Activated T-cell treated with anti-CD3 and anti-CD28 coated beads for 4 hours (primary cell): Measurements from ENCODE around the gene IGFBP6.
A peak's percentile ranks its signal among the peaks of the same experiment; 100 is the strongest.
"Not testable (repeated sequence)": the region's sequence is repeated elsewhere in the genome, so short reads cannot be mapped to it uniquely, and the experiment has no call there.

Experiments
- DNase-seq: peaks from one replicate; pipeline ENCODE4 v3.0.0-alpha.2; 2020

The IGFBP6 gene

GRCh38 chr12:53071591-53072551 is 25.6 kb upstream of the IGFBP6 start:
- no peak for DNase-seq

- no peak for DNase-seq
Observed at GRCh38 chr12:53073881-53074280, 23.6 kb upstream of the IGFBP6 start.

- no peak for DNase-seq
Observed at GRCh38 chr12:53074283-53074998, 23.0 kb upstream of the IGFBP6 start.

- no peak for DNase-seq
Observed at GRCh38 chr12:53074999-53075370, 22.5 kb upstream of the IGFBP6 start.

GRCh38 chr12:53076461-53076860 is 21.0 kb upstream of the IGFBP6 start:
- DNase-seq = no peak

- DNase-seq = no peak
Observed at GRCh38 chr12:53077030-53077429, 20.4 kb upstream of the IGFBP6 start.

- no peak for DNase-seq
Observed at GRCh38 chr12:53078425-53079225, 18.8 kb upstream of the IGFBP6 start.

DNA sequence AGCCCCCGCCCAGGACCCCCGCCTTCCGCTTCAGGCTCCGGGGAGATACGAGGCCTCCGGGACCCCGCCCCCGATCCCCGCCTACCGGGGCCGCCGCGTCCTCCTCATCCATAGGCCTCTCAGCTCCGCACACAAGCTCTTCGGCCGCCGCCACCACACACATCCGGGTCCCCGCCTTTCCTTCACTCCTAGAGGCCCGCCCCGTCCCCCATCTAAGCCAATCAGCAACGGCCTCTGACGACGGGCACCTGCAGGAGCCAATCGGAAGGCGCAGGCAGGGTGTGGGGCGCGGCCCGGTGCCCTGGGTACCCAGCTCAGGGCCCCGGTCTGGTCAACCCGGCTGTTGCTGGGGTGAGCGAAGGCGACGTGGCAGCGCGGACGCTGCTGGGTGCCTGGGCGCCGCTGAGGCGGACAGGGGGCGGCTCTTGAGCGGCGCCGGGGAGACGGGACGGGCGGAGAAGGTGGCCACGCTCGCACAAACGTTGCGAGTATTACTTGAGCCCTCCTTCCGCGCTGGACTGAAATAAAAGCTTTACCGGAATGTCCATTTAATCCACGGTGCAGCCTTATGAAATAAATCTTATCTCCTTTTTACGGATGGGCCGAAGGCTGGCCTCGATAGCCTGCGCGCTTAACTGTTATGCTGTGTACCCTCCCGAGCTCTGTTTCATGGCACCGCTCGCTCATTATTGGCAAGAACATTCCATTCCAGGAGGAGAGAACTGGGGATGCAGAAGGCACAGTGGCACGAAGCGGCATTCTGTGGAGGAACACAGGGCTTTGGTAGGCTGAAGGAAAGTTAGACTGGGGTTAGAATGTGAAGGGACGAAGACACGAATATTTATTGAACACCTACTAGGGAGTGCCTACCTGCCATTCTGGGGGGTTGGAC is 18.0 kb upstream of the IGFBP6 start, which contains the start of gene SPRYD3:
Gene SPRYD3, minus strand, starts transcription at position 165 of the 892 bp plus-strand sequence. Its CDS starts 57 bp downstream, at position 108.
- peak; percentile 97 for DNase-seq

DNA sequence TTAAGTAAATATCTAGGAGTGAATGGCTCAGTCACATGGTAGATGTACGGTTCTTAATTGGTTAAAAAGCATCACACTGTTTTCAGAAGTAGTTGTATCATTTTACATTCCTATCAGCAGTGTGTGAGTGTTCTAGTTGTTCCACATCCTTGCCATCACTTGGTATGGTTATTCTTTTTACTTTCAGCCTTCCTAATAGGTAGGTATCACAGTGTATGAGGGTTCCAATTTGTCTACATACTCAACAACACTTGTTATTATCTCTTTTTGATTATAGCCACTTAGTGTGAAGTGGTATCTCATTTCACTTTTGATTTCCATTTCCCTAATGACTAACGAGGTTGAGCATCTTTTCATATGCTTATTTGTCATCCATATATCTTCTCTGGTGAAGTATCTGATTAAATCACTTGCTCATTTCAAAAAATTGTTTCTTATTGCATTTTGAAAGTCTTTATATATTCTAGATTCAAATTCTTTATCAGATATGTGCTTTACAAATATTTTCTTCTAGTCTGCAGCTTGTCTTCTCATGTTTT is 14.8 kb upstream of the IGFBP6 start:
- no peak for DNase-seq

DNA sequence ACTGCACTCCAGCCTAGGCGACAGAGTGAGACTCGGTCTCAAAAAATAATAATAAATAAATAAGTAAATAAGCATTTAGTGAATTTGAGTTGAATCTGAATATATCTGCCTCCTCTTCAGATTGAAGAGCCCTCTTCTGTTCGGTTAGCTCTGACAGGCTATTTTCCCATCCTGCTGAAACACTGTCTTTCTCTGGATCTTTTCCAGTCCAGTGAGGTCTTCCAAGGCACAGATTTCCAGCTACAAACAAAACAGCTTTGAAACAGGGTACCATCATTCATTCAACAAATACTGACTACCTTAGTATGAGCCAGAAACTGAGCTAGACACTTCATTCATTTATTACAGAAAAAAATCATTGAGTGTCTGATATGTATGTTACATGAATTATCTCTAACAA is 11.1 kb upstream of the IGFBP6 start:
- no peak for DNase-seq

- no peak for DNase-seq
Observed at GRCh38 chr12:53090105-53090504, 7.4 kb upstream of the IGFBP6 start.

DNA sequence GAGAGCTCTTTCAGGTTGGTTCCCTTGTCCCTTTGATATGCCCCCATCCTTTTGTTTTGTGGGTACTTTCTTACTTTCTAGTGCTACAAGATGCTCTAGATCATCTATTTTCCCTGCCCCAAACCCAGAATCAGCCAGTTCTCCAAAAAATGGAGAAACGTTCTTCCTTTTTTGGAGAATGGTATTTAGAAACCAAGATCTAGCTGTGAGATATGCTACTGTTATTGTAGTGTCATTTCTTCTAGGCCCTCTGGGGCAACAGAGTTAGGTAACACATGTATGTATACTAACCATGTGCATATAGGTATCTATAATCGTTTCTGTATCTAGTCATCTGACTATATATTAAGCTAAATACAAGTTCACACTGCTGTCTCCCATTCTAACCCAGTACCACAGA is 6.9 kb upstream of the IGFBP6 start:
- DNase-seq = no peak

DNA sequence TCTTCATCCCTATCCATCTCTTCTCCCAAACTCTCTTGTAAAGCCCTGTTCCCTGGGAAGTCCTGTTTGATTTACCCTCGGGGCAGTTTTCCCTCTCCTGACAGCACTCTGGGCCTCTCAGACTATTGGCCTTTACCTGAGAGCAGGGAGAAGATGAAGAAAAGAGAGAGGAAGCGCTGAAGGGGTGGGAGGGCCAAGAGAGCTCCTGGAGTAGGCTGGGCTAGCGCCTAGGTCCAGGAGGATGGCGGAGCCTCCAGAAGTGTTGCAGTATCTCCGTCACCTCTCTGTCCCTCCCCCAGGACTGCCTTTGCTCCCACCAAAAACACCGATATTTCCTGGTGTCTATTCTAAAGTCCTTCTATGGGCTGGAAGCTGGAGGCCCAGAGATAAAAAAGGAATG is 5.7 kb upstream of the IGFBP6 start:
- DNase-seq = no peak

GRCh38 chr12:53093777-53094393 is 3.6 kb upstream of the IGFBP6 start:
- DNase-seq = no peak

DNA sequence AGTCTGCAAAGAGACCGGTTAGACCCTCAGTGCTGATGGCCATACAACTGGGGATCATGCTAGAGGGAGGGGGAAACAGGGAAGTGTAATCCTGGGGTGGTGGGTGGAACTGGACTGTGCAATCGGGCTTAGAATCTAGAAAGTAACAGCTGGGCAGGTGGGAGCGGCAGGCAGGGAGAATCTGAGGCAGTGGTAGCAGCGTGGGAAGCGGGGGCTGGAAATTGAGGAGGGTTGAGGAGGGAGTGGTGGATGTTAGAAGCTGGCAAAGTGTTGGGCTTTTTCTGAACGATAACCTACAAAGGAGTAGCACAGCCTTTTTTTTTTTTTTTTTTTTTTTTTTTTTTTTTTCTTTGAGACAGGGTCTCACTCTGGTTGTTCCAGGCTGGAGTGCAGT is 3.1 kb upstream of the IGFBP6 start:
- no peak for DNase-seq

DNA sequence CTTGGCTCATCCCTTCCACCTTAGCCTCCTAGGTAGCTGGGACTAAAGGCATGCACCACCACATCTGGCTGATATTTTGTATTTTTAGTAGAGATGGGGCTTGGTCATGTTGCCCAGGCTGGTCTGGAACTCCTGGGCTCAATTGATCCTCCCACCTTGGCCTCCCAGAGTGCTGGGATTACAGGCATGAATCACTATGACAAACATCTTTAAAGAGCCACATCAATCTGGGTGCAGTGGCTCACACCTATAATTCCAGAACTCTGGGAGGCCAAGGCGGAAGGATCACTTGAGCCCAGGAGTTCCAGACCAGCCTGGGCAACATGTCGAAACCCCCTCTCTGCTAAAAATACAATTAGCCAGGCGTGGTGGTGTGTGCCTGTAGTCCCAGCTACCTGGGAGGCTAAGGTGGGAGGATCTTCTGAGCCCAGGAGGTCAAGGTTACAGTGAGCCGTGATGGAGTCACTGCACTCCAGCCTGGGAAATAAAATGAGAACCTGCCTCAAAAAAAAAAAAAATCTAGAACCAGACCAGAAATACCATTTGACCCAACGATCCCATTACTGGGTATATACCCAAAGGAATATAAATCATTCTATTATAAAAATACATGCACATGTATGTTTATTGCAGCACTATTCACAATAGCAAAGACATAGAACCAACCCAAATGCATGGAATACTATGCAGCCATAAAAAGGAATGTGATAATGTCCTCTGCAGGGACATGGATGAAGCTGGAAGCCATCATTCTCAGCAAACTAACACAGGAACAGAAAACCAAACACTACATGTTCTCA is 2.5 kb upstream of the IGFBP6 start:
- not testable (repeated sequence) for DNase-seq

DNA sequence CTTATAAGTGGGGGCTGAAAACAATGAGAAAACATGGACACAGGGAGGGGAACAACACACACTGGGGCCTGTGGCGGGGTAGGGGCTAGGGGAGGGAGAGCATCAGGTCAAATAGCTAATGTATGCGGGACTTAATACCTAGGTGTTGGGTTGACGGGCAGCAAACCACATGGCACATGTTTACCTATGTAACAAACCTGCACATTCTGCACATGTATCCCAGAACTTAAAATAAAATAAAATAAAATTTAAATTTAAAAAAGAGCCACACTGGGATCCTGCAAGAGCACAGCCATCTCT is 1.9 kb upstream of the IGFBP6 start:
- not testable (repeated sequence) for DNase-seq

DNA sequence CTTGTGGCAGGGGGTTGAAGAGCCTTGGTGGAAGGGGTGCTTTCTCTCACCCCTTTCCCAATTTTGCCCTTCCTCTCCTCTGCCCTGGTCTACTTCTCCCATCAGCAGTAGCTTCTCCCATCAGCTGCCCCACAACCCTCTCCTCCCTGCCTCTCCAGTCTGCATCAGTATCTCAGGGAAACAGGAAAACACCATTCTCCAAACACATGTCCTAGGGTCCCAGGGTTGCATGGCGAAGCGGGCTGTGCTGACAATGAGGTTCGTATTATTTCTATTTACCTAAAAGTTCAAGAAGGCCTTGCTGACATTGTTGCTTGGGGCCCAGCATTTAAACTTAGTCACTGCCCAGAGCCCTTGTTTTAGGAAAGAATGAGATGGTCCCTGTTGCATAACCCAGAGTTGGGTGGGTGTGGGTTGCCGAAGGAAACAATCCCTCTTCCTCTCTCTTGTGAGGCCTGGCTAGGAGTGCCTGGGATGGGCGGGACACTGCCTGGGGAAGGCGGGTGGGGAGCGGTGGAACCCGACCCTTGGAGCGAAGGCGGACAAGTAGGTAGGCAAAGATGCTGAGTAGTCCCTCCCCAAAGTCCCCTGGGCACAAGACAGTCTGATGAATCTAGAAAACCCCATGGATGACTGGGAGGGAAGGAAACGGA is 1.3 kb upstream of the IGFBP6 start:
- no peak for DNase-seq

- DNase-seq = no peak
Observed at GRCh38 chr12:53096759-53097158, 708 bp upstream of the IGFBP6 start.

DNA sequence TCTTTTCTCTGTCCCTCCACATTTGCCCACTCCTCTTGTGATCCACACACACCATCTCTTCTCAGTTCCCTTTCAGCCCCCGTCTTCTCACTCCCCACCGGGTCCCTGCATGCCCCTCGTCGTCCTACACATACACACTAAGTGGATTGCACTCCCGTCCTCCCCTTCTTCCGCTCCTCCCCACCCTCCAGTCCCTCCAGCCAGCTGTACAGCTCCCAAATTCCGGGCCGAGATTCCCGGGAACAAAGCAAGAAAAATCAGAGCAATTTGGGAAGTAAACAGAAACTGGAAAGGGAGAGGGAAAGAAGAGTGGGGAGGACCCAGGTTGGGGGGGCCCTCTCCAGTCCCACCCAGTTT is 282 bp upstream of the IGFBP6 start:
- DNase-seq = no peak
